ENCODE results near the gene MAGI3.
"Not testable (repeated sequence)": the region's sequence is repeated elsewhere in the genome, so short reads cannot be mapped to it uniquely, and the experiment has no call there.

Gene MAGI3

DNA sequence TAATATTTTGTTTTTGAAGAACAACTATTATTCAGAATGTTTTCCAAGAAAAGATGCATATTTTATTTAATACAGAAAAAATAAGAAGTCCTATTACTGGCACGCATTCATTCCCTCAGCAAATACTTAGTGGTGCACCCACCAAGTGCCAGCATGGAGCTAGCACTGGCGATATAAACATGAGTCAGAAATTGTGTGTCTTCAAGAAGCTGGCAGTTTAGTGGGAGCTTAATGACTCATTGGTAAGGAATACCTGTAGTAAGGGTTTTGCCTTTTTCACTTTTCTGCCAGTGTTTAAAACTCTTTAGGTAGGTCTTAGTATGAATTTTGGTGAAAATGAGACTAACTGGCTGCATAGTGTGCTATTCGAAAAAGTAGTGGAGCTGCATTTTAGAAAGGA lies 6.3 kb downstream of the MAGI3 start:
- DNase-seq (ENCODE audit: low read depth, low spot score), result no peak

GRCh38 chr1:113399062-113399583 lies 8.8 kb downstream of the MAGI3 start:
- DNase-seq (ENCODE audit: low read depth, low spot score), result no peak

DNA sequence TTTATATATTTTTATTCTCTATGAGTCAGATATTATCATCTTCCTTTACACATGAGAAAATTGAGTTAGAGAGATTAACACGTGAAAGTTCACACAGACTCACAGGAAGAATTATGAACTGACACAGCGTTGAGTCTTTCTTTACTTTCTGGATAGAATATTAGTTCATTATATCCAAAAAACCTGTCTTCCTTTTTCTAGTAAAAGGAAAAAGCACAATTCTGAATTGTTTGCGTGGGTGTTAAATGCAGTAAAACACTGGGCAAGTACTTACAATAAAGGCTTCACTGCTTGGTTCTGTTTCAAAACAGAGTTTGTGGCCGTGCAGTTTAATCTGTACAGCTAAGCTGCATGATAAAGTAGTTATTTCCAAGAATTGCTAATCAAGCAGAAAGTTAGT lies 10.8 kb downstream of the MAGI3 start:
- no peak for DNase-seq (ENCODE audit: low read depth, low spot score)

DNA sequence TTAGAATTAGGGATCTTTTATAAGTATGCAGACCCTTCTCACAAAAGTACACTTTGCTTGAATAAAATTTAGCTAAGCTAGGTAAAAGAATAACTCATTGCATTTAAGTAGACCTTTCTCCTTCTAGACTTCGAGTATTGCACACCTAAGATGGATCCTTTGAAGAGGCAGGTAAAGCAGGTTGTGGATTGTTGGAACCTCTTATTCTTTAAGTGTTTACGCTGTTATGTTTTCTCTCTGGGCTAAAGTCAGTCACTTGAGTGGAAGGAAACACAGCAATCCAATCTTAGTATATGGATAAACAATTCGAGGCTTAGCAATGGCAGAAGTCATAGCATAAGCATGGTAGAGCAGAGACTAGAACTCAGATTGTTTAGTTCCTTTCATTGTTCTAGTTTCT lies 11.4 kb downstream of the MAGI3 start:
- no peak for DNase-seq (ENCODE audit: low read depth, low spot score)

- no peak for DNase-seq (ENCODE audit: low read depth, low spot score)
Observed at GRCh38 chr1:113403065-113403464, 12.8 kb downstream of the MAGI3 start.

GRCh38 chr1:113405573-113405972 lies 15.3 kb downstream of the MAGI3 start:
- no peak for DNase-seq (ENCODE audit: low read depth, low spot score)

DNA sequence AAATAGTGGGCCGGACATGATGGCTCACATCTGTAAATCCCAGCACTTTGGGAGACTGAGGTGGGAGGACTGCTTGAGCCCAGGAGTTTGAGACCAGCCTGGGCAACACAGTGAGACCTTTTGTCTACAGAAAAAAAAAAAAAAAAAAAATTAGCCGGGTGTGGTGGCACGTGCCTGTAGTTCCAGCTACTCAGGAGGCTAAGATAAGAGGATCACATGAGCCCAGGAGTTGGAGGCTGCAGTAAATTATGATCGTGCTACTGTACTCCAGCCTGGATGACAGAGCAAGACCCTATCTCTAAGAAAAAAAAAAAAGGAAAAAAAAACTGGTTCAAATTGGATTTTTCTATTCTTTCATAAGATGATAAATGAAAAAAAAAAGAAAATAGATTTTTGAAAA lies 15.8 kb downstream of the MAGI3 start:
- DNase-seq (ENCODE audit: low read depth, low spot score), result not testable (repeated sequence)

DNA sequence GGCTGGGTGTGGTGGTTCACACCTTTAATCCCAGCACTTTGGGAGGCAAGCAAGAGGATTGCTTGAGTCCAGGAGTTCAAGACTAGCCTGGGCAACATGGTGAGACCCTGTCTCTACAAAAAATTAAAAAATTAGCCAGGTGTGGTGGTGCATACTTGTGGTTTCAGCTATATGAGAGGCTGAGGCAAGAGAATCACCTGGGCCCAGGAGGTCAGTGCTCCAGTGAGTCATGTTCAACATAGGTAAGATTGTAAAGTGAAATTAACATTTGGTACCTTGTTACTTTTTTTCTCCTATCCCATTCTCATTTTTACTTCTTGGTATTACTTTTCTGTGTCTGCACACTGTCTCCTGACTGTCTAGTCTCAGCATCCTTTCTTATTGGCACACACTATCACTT lies 19.0 kb downstream of the MAGI3 start:
- DNase-seq (ENCODE audit: low read depth, low spot score), result no peak

DNA sequence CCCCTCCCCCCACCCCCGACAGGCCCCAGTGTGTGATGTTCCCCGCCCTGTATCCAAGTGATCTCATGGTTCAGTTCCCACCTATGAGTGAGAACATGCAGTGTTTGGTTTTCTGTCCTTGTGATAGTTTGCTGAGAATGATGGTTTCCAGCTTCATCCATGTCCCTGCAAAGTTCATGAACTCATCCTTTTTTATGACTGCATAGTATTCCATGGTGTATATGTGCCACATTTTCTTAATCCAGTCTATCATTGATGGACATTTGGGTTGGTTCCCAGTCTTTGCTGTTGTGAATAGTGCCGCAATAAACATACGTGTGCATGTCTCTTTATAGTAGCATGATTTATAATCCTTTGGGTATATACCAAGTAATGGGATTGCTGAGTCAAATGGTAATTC lies 21.7 kb downstream of the MAGI3 start:
- not testable (repeated sequence) for DNase-seq (ENCODE audit: low read depth, low spot score)

DNA sequence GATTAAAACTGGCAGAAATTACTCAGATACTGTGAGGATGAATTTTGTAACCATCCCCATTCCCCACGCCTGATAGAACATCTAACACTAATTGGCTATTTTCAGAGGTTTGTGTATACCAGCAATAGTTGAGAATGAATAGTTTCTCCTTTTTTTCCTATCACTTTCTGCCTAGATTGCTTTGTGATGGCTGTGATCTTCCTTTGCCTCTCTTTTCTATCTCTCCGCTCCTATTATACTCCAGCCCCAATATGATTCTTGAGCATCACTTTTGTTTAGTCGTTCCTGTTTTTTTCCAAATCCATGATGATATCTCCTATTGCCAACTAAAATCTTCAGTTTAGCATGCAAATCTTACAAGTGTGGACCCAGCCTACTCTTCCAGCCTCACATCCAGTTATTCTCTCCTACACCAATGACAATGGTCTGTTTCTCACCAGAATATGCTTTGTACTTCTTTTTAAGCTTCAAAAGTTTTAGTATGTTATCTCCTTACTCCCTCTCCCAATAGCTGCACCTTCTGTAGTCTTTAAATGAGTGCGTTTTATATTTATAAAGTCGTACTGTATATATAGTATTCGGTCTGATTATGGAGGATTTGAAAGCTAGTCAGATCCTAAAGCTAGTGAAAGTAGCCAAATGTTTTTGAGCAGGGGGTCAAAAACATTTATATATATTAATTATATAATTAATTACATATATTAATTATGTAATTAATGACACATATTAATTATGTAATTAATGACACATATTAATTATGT lies 25.2 kb downstream of the MAGI3 start:
- no peak for DNase-seq (ENCODE audit: low read depth, low spot score)

DNA sequence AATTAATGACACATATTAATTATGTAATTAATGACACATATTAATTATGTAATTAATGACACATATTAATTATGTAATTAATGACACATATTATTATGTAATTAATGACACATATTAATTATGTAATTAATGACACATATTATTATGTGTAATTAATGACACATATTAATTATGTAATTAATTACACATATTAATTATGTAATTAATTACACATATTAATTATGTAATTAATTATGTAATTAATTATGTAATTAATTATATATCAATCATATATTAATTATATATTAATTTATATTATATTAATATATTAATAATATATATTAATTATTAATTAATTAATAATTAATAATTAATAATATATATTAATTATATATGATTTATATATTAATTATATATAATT lies 25.8 kb downstream of the MAGI3 start:
- DNase-seq (ENCODE audit: low read depth, low spot score), result not testable (repeated sequence)

DNA sequence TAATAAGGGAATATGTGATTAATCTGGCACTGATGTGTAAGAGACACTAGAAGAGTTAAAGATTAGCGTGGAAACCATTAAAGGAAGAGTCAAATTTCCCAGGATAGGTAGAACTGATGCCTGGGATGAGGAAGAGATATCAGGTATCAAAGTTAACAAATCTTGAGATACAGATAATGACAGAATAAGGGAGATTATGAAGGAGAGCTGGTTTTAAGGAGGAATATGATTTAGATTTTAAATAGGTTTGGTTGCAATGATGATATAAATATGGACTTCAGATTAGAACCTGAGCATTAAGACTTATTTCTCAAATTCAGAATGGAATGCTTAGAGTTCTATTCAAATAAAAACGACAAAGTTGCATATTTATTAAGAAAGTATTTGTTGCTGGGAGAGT lies 26.2 kb downstream of the MAGI3 start:
- DNase-seq (ENCODE audit: low read depth, low spot score), result no peak

GRCh38 chr1:113422315-113423068 lies 32.2 kb downstream of the MAGI3 start:
- DNase-seq (ENCODE audit: low read depth, low spot score), result no peak

GRCh38 chr1:113423826-113424225 lies 33.5 kb downstream of the MAGI3 start:
- no peak for DNase-seq (ENCODE audit: low read depth, low spot score)

DNA sequence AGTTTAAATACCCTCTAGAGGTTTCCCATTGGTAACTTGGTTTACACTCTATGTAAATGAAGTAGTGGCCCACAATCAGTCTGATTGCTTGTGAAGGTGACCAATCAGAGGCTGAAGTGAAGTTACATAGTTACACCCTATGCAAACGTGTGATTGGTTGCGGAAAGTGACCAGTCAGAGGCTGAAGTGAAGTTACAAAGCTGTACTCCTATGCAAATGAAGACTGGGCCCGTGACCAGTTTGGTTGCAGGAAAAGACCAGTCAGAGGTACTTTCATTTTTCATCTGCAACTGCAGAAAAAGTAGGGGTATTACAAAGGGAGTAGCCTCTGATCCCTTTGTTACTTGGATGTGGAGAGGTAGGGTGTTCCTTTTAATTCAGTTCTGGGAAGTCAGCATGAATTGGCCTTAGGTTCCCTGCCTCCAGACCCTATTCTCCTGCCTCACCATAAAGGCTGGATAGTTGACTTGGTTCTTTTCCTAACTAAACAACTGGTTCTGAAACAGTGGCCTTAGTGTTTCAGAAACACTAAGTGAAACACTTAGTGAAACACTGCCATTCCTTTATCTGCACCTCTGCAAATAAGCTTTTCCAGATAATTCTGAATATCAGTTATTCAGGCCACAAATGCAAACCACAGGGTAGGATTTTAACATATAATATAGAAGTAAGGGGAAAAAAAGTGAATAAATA lies 39.3 kb downstream of the MAGI3 start:
- no peak for DNase-seq (ENCODE audit: low read depth, low spot score)

DNA sequence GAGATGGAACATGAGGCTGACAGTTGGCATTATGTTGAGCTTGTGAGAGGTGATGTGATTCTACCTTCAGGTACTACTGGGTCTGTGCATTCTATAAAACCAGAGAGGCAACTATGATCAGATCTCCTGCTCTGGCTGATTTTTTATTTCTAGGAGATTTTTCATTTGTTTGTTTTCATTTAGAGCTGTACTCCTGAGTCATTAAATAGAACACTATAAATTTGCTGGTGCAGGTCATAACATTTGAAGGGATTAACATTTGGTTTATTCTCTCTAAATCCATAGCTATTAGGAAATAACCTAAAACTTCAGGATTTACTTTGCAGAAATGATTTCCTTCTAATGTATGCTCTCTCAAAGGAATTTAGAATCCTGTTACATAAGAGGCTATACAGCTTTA lies 42.9 kb downstream of the MAGI3 start:
- DNase-seq (ENCODE audit: low read depth, low spot score), result no peak

DNA sequence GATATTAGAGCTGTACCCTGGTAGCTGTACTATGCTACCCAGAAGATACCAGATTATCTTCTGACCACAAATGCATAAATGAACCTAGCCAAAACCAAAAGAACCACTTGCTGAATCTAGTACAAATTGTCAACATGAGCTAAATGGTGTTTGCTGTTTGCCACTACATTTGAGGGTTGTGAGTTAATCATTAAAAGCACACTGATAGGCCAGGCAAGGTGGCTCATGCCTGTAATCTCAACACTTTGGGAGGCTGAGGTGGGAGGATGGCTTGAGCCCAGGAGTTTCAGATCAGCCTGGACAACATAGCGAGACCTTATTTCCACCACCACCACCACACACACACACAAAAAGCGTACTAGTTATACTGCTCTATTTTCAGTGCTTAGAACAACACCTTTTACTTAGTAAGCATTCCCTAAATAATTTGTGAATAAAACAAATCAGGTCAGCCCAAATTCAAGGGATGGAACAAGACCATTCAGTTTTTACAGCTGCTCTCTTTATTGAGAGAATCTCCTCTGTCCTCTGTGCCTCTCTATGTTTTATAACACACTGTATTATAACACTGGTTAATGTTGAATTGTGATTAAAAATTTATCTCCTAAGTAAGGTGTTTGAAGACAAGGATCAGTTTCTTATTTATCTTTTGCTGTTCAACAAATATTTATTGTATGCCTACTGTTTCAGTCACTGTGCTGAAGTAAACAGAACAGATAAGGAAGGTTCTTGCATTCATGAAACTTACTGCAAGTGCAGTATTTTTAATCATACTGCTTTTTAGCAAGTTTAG lies 44.0 kb downstream of the MAGI3 start:
- no peak for DNase-seq (ENCODE audit: low read depth, low spot score)

- DNase-seq (ENCODE audit: low read depth, low spot score), result no peak
Observed at GRCh38 chr1:113434874-113435175, 44.5 kb downstream of the MAGI3 start.

- no peak for DNase-seq (ENCODE audit: low read depth, low spot score)
Observed at GRCh38 chr1:113437554-113438341, 47.4 kb downstream of the MAGI3 start.

DNA sequence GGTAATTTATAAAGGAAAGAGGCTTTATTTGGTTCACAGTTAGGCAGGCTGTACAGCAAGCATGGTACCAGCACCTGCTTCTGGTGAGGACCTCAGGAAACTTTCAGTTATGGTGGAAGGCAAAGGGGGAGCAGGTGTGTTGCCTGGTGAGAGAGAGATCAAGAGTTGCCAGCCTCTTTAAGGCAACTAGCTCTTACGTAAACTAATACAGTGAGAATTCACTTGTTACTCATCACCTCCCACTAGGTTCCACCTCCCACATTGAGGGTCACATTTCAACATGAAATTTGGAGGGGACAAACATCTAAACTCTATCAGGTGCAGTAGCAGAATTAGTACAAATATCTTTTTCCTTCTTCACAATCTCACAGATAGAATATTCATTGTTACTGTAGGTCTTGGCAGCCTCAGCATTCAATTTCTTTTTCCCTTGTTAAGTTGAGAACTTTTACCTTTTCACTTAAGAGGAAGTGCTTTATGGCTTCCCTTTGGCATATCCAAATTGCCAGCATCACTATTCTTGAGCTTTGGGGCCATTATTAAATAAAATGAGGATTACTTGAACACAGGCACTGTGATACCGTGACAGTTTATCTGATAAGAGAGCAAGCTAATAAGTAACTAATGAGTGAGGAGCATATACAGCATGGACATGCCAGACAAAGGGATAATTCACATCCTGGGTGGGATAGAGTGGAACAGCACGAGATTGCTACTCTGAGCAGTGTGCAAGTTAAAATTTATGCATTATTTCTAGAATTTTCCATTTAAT lies 48.4 kb downstream of the MAGI3 start:
- DNase-seq (ENCODE audit: low read depth, low spot score), result no peak

All from ELF-1 (cell line).